IMR-90 (cell line): ENCODE data around the gene ATP2B2. TPM values are rescaled to one million over a fixed set of nuclear protein-coding genes. Genes with fewer than 3 reads are reported as not detected.

ENCODE experiments used
- ATAC-seq: fragments of 200-7000 bp; cut with Tn5 transposase; 2 replicates; pipeline ENCODE4 v1.9.1; 2020; ENCODE audit warnings: low read depth, mild to moderate bottlenecking, moderate library complexity
- BruUV-seq: library from RNA; stranded (reverse); fragments of 400-500 nt; replicated peaks from 2 replicates; lab custom pipeline; 2021; lab: Mats Ljungman, UMichigan
- CTCF ChIA-PET: fragments of 300-600 bp; formaldehyde crosslinking; extraction: SDS; loops from one replicate; lab custom pipeline; 2021; ENCODE audit warnings: antibody characterized with exemption; lab: Yijun Ruan, JAX
- POLR2A ChIA-PET: fragments of 300-600 bp; sonication (Branson Sonifier 250); formaldehyde crosslinking; loops from one replicate; lab custom pipeline; 2022; ENCODE audit warnings: antibody characterized with exemption; ENCODE audit not compliant: unreplicated experiment; lab: Charles Lee
- DNase-seq: peaks from one replicate; pipeline ENCODE4 v3.0.0; 2013
- H2AFZ ChIP-seq: replicated peaks from 2 replicates; pipeline ENCODE3; 2013; ENCODE audit warnings: low read length, mild to moderate bottlenecking; ENCODE audit not compliant: poor library complexity
- H2AK5ac ChIP-seq: 2 replicates; pipeline ENCODE4 v1.6.1; 2013; ENCODE audit warnings: low read depth, low read length, inconsistent platforms
- H2AK9ac ChIP-seq: replicated peaks from 2 replicates; pipeline ENCODE3; 2013; ENCODE audit warnings: mild to moderate bottlenecking, low read depth, low read length, moderate library complexity; ENCODE audit not compliant: poor library complexity
- H2BK120ac ChIP-seq: 2 replicates; pipeline ENCODE4 v1.6.1; 2013; ENCODE audit warnings: low read depth, low read length, inconsistent platforms
- H2BK15ac ChIP-seq: 3 replicates; pipeline ENCODE4 v1.6.1; 2013; ENCODE audit warnings: low read depth, low read length, inconsistent platforms
- H2BK20ac ChIP-seq: 2 replicates; pipeline ENCODE4 v1.6.1; 2013; ENCODE audit warnings: low read depth, mild to moderate bottlenecking, inconsistent platforms, low read length, moderate library complexity
- H2BK5ac ChIP-seq: 2 replicates; pipeline ENCODE4 v1.6.1; 2013; ENCODE audit warnings: mild to moderate bottlenecking, low read depth, low read length, inconsistent platforms; ENCODE audit not compliant: poor library complexity, severe bottlenecking
- H3K14ac ChIP-seq: replicated peaks from 2 replicates; pipeline ENCODE4 v1.6.1; 2013; ENCODE audit warnings: low read depth, low read length, inconsistent platforms
- H3K18ac ChIP-seq: 2 replicates; pipeline ENCODE4 v1.6.1; 2013; ENCODE audit warnings: low read depth, low read length, control low read depth
- H3K23ac ChIP-seq: 2 replicates; pipeline ENCODE4 v1.6.1; 2013; ENCODE audit warnings: low read depth, low read length, inconsistent platforms
- H3K27ac ChIP-seq: 2 replicates; pipeline ENCODE4 v1.5.1; 2013; ENCODE audit warnings: mild to moderate bottlenecking, control low read depth, low read length; ENCODE audit not compliant: insufficient read depth
- H3K27me3 ChIP-seq: 2 replicates; pipeline ENCODE4 v1.6.1; 2013; ENCODE audit warnings: low read length; ENCODE audit not compliant: control insufficient read depth, insufficient read depth
- H3K36me3 ChIP-seq: 2 replicates; pipeline ENCODE4 v1.6.1; 2013; ENCODE audit warnings: low read length, mixed read lengths; ENCODE audit not compliant: control insufficient read depth, insufficient read depth
- H3K4ac ChIP-seq: 2 replicates; pipeline ENCODE4 v1.6.1; 2013; ENCODE audit warnings: low read depth, low read length, inconsistent platforms
- H3K4me1 ChIP-seq: 2 replicates; pipeline ENCODE4 v1.6.1; 2013; ENCODE audit warnings: low read length, mixed read lengths; ENCODE audit not compliant: control insufficient read depth, insufficient read depth
- H3K4me2 ChIP-seq: 2 replicates; pipeline ENCODE4 v1.6.1; 2013; ENCODE audit warnings: low read depth, mild to moderate bottlenecking, control low read depth, low read length, moderate library complexity
- H3K4me3 ChIP-seq: 2 replicates; pipeline ENCODE4 v1.5.1; 2013; ENCODE audit warnings: low read depth, mild to moderate bottlenecking, control low read depth, low read length, moderate library complexity; ENCODE audit not compliant: insufficient read depth
- H3K56ac ChIP-seq: 2 replicates; pipeline ENCODE4 v1.6.1; 2013; ENCODE audit warnings: low read length, inconsistent platforms; ENCODE audit not compliant: insufficient read depth; ENCODE audit errors: extremely low read depth
- H3K79me1 ChIP-seq, 2 experiments: 2 replicates each; pipeline ENCODE4 v1.6.1; 2013; ENCODE audit warnings: low read length in 2 of 2, inconsistent platforms in 1 of 2, low read depth in 1 of 2
- H3K9ac ChIP-seq: 2 replicates; pipeline ENCODE4 v1.6.1; 2013; ENCODE audit warnings: low read depth, low read length, control low read depth
- H3K9me1 ChIP-seq: 2 replicates; pipeline ENCODE4 v1.6.1; 2013; ENCODE audit warnings: low read length, inconsistent platforms; ENCODE audit not compliant: insufficient read depth
- H3K9me3 ChIP-seq: 2 replicates; pipeline ENCODE4 v1.6.1; 2013; ENCODE audit warnings: low read length; ENCODE audit not compliant: control insufficient read depth, insufficient read depth
- H4K20me1 ChIP-seq: 2 replicates; pipeline ENCODE4 v1.6.1; 2013; ENCODE audit warnings: low read length, inconsistent platforms; ENCODE audit not compliant: insufficient read depth
- H4K5ac ChIP-seq: 2 replicates; pipeline ENCODE4 v1.6.1; 2013; ENCODE audit warnings: mild to moderate bottlenecking, low read depth, low read length, control low read depth
- H4K8ac ChIP-seq, 2 experiments: 2 replicates each; pipeline ENCODE4 v1.6.1; 2013; ENCODE audit warnings: low read depth in 2 of 2, low read length in 2 of 2, control low read depth in 1 of 2, inconsistent platforms in 1 of 2
- H4K91ac ChIP-seq: 2 replicates; pipeline ENCODE4 v1.6.1; 2013; ENCODE audit warnings: low read depth, low read length, inconsistent platforms; ENCODE audit not compliant: insufficient read depth
- BHLHE40 ChIP-seq: fragments of 150-350 bp; IDR thresholded peaks from 2 replicates; pipeline ENCODE4 v1.6.1; 2016; ENCODE audit warnings: mild to moderate bottlenecking, low read depth, low read length
- CEBPB ChIP-seq: IDR thresholded peaks from 2 replicates; pipeline ENCODE4 v1.6.1; 2012; ENCODE audit warnings: low read depth, low read length, improper control_type of control experiment
- FOS ChIP-seq: fragments of 150-350 bp; IDR thresholded peaks from 2 replicates; pipeline ENCODE4 v1.6.1; 2016; ENCODE audit warnings: low read depth, low read length
- MAFK ChIP-seq: IDR thresholded peaks from 2 replicates; pipeline ENCODE4 v1.6.1; 2012; ENCODE audit warnings: low read depth, low read length, improper control_type of control experiment
- MAZ ChIP-seq: IDR thresholded peaks from 2 replicates; pipeline ENCODE4 v1.6.1; 2012; ENCODE audit warnings: low read depth, mild to moderate bottlenecking, low read length, improper control_type of control experiment, moderate library complexity, borderline replicate concordance
- MXI1 ChIP-seq: IDR thresholded peaks from 2 replicates; pipeline ENCODE4 v1.6.1; 2012; ENCODE audit warnings: low read depth, mild to moderate bottlenecking, low read length, moderate library complexity, borderline replicate concordance
- RAD21 ChIP-seq: IDR thresholded peaks from 2 replicates; pipeline ENCODE4 v1.6.1; 2012; ENCODE audit warnings: low read length, improper control_type of control experiment
- RCOR1 ChIP-seq: IDR thresholded peaks from 2 replicates; pipeline ENCODE4 v1.6.1; 2012; ENCODE audit warnings: mild to moderate bottlenecking, low read length, improper control_type of control experiment; ENCODE audit not compliant: insufficient replicate concordance
- RFX5 ChIP-seq: IDR thresholded peaks from 2 replicates; pipeline ENCODE4 v1.8.0; 2012; ENCODE audit warnings: low read depth, mild to moderate bottlenecking, low read length, moderate library complexity
- WGBS, 2 experiments: methylation state at CpG; one replicate each; pipeline versions ENCODE4 v1.1.5 to v1.1.7; 2013; ENCODE audit warnings: missing lambda C conversion rate in 2 of 2; ENCODE audit not compliant: insufficient read length in 1 of 2; ENCODE audit errors: extremely low coverage in 2 of 2; 5-methylcytosine and 5-hydroxymethylcytosine counted together
- dilution Hi-C: fragments of 300-500 bp; cut with HindIII; formaldehyde crosslinking; loops from one replicate; pipeline ENCODE4 v1.14.3; 2018; ENCODE audit warnings: low sequenced_read_pairs; ENCODE audit not compliant: unreplicated experiment
- in situ Hi-C: fragments of 300-500 bp; cut with MboI; formaldehyde crosslinking; loops from 3 replicates; pipeline ENCODE4 v1.14.3; 2019; ENCODE audit warnings: low sequenced_read_pairs, inconsistent platforms, mixed read lengths
- intact Hi-C: fragments of 100-400 bp; cut with micrococcal nuclease; formaldehyde crosslinking; loops from 2 replicates; pipeline ENCODE4 v1.10.0; 2022
- polyA plus RNA-seq, 3 experiments: library from polyadenylated mRNA; depleted of rRNA; stranded (reverse); fragments of >200 nt; gene quantifications; 2 replicates each; pipeline ENCODE4 v1.2.3, GENCODE V29; 2012; ENCODE audit warnings: low replicate concordance in 1 of 3
- total RNA-seq: library from RNA; depleted of rRNA; stranded (reverse); fragments of >200 nt; gene quantifications from 2 replicates; pipeline ENCODE4 v1.2.3, GENCODE V29; 2012
- TF ChIP-seq, protein P1 (sequence below): conservative IDR thresholded peaks from 2 replicates; pipeline ENCODE4 v1.5.1; 2012; ENCODE audit warnings: mild to moderate bottlenecking, low read depth, low read length, improper control_type of control experiment

Gene ATP2B2
- total and polyA plus RNA-seq, 2 of the 4 experiments (the other 2 are of a cell fraction): under 0.01 to 0.02 TPM

DNA sequence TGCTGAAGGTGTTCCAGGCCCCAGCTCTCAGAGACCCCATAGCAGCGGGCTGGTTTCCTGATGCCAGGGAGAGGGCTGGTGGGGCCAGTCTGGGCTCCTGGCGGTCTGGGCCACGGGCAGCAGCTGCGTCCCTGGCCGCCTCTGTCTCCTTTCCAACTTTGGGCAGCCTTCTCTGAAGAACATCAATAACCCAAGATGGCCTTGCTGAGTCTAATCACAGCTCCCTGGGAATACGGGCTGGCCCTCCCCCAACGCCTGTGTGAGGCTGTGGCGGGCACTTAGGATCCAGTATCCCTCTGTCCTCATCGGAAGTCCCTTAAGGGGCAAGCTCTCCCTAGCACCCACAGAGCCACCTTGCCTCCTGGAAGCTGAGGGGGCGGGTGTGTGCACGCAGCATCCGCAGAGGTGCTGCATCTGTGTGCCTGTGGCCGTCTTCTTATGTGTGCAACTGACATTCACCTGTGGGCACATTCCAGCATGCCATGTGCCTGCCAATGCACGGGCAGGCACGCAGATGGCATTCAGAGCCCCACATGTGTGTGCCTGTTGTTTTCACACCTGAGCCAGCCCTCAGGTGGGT lies 2.1 kb downstream of the ATP2B2 start:
- H2AFZ ChIP-seq: no peak overlapping the region
- intact Hi-C loops: no loop called here
- H3K14ac ChIP-seq: no peak overlapping the region
- POLR2A ChIA-PET: no interaction called here
- H2BK20ac ChIP-seq: no peak overlapping the region
- in situ Hi-C loops: no loop called here
- H4K5ac ChIP-seq: no peak overlapping the region
- CTCF ChIA-PET: no interaction called here
- no peaks in the 10 kb centered on the region for H3K9me3 ChIP-seq
- H3K79me1 ChIP-seq: no peaks in the 10 kb centered on the region
- no peak overlapping the region for H3K23ac ChIP-seq
- H4K91ac ChIP-seq: no peak overlapping the region
- no peaks in the 10 kb centered on the region for H3K4me1 ChIP-seq
- DNase-seq (no peak), ATAC-seq (no peak)
- H3K9ac ChIP-seq: no peak overlapping the region
- no TSS peak for BruUV-seq
- H4K20me1 ChIP-seq: no peaks in the 10 kb centered on the region
- no peak overlapping the region for H4K8ac ChIP-seq
- H2BK120ac ChIP-seq: no peak overlapping the region
- H2BK5ac ChIP-seq: no peak overlapping the region
- H3K27ac ChIP-seq: no peak overlapping the region
- dilution Hi-C loops: no loop called here
- no peak overlapping the region for H3K4ac ChIP-seq
- H3K4me2 ChIP-seq: no peak overlapping the region
- H3K27me3 ChIP-seq: peaks cover 63% of the 10 kb centered on the region
- no peaks in the 10 kb centered on the region for H3K36me3 ChIP-seq
- no peak overlapping the region for H2BK15ac ChIP-seq
- H2AK5ac ChIP-seq: no peak overlapping the region
- H3K4me3 ChIP-seq: no peak overlapping the region
- H3K56ac ChIP-seq: no peak overlapping the region
- TF ChIP-seq RCOR1: no peak
- no peak for TF ChIP-seq MAZ
- TF ChIP-seq MAFK: no peak
- no peak for TF ChIP-seq BHLHE40
- TF ChIP-seq RFX5: no peak
- no peak for TF ChIP-seq MXI1
- TF ChIP-seq FOS: no peak
- TF ChIP-seq RAD21: no peak
- TF ChIP-seq CEBPB: no peak
- TF ChIP-seq, protein P1, sequence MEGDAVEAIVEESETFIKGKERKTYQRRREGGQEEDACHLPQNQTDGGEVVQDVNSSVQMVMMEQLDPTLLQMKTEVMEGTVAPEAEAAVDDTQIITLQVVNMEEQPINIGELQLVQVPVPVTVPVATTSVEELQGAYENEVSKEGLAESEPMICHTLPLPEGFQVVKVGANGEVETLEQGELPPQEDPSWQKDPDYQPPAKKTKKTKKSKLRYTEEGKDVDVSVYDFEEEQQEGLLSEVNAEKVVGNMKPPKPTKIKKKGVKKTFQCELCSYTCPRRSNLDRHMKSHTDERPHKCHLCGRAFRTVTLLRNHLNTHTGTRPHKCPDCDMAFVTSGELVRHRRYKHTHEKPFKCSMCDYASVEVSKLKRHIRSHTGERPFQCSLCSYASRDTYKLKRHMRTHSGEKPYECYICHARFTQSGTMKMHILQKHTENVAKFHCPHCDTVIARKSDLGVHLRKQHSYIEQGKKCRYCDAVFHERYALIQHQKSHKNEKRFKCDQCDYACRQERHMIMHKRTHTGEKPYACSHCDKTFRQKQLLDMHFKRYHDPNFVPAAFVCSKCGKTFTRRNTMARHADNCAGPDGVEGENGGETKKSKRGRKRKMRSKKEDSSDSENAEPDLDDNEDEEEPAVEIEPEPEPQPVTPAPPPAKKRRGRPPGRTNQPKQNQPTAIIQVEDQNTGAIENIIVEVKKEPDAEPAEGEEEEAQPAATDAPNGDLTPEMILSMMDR: no peak
- 65% methylated on average over 8 of the region's 15 CpGs; no CpG with 5 or more reads in 1 of the 2 experiments for WGBS, 2 experiments
- H3K18ac ChIP-seq: no peak overlapping the region
- H3K9me1 ChIP-seq: no peaks in the 10 kb centered on the region
- H2AK9ac ChIP-seq: no peak overlapping the region
